ENCODE data around the gene P3H3. TPM values are rescaled to one million over a fixed set of nuclear protein-coding genes. Genes with fewer than 3 reads are reported as not detected.

The P3H3 gene
- total and polyA plus RNA-seq, 10 donors: 4.2 to 11.7 (median 6.2) TPM

DNA sequence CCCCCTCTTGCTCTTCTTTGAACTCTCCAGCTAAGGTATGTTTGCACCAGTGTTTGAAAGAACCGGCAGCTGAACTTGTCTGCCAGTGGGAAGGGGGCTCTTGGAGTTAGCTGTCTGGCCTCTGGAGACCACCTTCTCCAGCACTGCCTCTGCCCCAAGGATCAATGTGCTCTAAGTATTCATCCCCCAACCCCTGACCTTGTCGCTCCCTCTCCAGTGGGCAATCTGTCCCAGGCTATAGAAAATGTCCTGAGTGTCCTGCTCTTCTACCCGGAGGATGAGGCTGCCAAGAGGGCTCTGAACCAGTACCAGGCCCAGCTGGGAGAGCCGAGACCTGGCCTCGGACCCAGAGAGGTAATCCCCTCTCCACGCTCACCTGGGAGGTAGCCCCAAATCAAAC is 2.8 kb downstream of the P3H3 start:
- no peak overlapping the region for H3K27ac ChIP-seq

DNA sequence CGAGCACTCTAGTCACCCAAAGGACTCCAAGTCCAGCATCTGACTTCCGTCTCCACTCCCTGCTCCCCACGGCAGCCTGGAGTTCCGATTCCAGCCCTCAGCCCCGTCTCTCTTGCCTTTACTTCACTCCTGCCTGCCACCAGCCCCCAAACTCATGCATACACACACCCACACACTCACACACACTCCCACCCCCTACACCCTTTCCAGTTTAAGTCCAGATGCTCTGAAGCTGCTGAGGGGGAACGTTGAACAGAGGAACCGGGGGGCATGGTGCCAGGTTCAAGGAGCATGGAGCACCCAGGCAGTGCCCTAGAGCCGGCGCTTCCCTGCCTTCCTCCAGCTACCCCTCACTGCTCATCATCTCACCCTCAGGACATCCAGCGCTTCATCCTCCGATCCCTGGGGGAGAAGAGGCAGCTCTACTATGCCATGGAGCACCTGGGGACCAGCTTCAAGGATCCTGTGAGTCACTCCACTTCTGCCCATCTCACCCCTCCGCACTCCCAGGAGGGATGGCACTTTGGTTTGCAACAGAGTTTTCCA is 3.3 kb downstream of the P3H3 start:
- intact Hi-C loops (cut with DNase I; ENCODE audit: low total_unique reads): no loop called here
- WGBS, 5 donors: 83 to 91% (median 87%) methylated on average over 12 of the region's 12 CpGs
- no peak overlapping the region for H3K4me3 ChIP-seq
- H3K9me3 ChIP-seq: no peaks in the 10 kb centered on the region
- no peak overlapping the region for H3K27ac ChIP-seq
- H3K4me1 ChIP-seq: peaks cover 4 to 65% (median 44%) of the 10 kb centered on the region in 6 donors
- TF ChIP-seq, protein P1, sequence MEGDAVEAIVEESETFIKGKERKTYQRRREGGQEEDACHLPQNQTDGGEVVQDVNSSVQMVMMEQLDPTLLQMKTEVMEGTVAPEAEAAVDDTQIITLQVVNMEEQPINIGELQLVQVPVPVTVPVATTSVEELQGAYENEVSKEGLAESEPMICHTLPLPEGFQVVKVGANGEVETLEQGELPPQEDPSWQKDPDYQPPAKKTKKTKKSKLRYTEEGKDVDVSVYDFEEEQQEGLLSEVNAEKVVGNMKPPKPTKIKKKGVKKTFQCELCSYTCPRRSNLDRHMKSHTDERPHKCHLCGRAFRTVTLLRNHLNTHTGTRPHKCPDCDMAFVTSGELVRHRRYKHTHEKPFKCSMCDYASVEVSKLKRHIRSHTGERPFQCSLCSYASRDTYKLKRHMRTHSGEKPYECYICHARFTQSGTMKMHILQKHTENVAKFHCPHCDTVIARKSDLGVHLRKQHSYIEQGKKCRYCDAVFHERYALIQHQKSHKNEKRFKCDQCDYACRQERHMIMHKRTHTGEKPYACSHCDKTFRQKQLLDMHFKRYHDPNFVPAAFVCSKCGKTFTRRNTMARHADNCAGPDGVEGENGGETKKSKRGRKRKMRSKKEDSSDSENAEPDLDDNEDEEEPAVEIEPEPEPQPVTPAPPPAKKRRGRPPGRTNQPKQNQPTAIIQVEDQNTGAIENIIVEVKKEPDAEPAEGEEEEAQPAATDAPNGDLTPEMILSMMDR (IDR thresholded peaks at IDR 0.05 in 8 of 11, conservative IDR thresholded peaks at IDR 0.05 in 3 of 11): no peak
- TF ChIP-seq POLR2AphosphoS5 (IDR thresholded peaks at IDR 0.05): no peak
- no peak for TF ChIP-seq POLR2A (IDR thresholded peaks at IDR 0.05)
- no peak for DNase-seq
- H3K36me3 ChIP-seq: peaks cover 0 to 3% (median 0%) of the 10 kb centered on the region in 6 donors
- H3K27me3 ChIP-seq (replicated peaks in 1 of 7): peaks cover 0 to 41% (median 35%) of the 10 kb centered on the region in 7 donors

More for the DNA sequence above, 2.8 kb downstream of the P3H3 start:
- no peak for DNase-seq
- intact Hi-C loops (cut with DNase I; ENCODE audit: low total_unique reads): no loop called here
- Histone ChIP-seq H3K4me1 (peaks cover 4 to 64% (median 45%) of the 10 kb centered on the region in 6 donors), H3K27me3 (replicated peaks in 1 of 7) (peaks cover 0 to 46% (median 40%) of the 10 kb centered on the region in 7 donors), H3K4me3 (no peak overlapping the region), H3K36me3 (peaks cover 0 to 3% (median 0%) of the 10 kb centered on the region in 6 donors), H3K9me3 (no peaks in the 10 kb centered on the region)
- TF ChIP-seq POLR2AphosphoS5 (IDR thresholded peaks at IDR 0.05) (no peak), POLR2A (IDR thresholded peaks at IDR 0.05) (no peak)
- TF ChIP-seq, protein P1 (IDR thresholded peaks at IDR 0.05 in 8 of 11, conservative IDR thresholded peaks at IDR 0.05 in 3 of 11): no peak
- 86 to 95% (median 92%) methylated on average over 6 of the region's 6 CpGs for WGBS, 5 donors

DNA sequence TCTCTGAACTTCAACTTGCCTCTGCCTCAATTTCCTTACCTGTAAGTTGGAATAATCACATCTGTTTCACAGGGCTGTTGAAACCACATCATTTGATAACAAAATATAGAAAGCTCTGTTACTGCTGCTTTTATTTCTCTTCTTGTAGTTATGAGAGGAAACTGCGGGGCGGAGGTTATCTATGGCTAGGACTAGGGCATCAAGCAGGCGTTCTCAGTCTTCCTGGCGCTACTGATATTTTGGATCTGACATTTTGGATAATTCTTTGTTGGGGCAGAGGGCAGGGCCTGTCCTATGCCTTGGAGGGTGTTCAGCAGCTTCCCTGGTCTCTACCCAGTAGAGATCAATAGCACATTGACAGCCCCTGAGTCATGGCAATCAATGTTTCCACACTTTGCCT is 3.9 kb downstream of the P3H3 start:
- WGBS, 5 donors: 58 to 79% (median 75%) methylated on average over 4 of the region's 4 CpGs
- intact Hi-C loops (cut with DNase I; ENCODE audit: low total_unique reads): no loop called here
- no peak overlapping the region for H3K27ac ChIP-seq
- peaks cover 0 to 3% (median 0%) of the 10 kb centered on the region in 6 donors for H3K36me3 ChIP-seq
- H3K27me3 ChIP-seq (replicated peaks in 1 of 7): peaks cover 0 to 35% (median 29%) of the 10 kb centered on the region in 7 donors
- no peaks in the 10 kb centered on the region for H3K9me3 ChIP-seq
- DNase-seq: no peak
- TF ChIP-seq POLR2AphosphoS5 (IDR thresholded peaks at IDR 0.05) (peak in 1 of 3 donors; percentile 57), POLR2A (IDR thresholded peaks at IDR 0.05) (no peak)
- H3K4me3 ChIP-seq: no peak overlapping the region
- H3K4me1 ChIP-seq: peaks cover 4 to 60% (median 41%) of the 10 kb centered on the region in 6 donors

DNA sequence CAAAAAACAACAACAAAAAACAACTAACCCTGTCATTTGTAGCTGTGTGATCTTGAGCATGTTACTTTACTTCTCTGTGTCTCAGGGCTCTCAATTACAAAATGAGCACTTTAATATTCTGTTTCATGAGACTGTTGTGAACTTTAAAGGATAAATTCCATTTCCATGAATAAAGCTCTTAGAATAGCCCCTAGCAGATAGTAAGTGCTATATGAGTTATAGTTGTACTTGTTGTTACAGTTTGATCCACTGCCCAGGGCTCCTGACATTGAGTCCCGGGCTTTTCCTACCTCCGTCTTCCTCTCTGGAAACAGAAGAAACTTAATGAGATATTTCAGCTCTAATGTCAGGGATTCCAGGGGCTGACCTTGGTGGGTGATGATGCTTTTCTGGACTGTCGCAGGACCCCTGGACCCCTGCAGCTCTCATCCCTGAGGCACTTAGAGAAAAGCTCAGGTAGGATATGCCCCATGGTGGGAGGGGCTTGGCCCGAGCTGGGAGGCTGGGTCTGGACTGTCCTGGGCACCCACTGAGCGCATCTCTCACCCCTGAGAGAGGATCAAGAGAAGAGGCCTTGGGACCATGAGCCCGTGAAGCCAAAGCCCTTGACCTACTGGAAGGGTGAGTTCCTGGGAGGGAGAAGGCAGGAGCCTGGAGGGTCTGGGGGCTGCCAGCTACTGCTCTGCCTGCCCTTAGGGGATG is 5.1 kb downstream of the P3H3 start:
- WGBS, 5 donors: 69 to 89% (median 82%) methylated on average over 5 to 6 of the region's 6 CpGs
- Histone ChIP-seq H3K9me3 (no peaks in the 10 kb centered on the region), H3K36me3 (peaks cover 0 to 13% (median 0%) of the 10 kb centered on the region in 6 donors), H3K4me3 (no peak overlapping the region), H3K4me1 (peaks cover 0 to 49% (median 31%) of the 10 kb centered on the region in 6 donors), H3K27me3 (replicated peaks in 1 of 7) (peaks cover 0 to 23% (median 19%) of the 10 kb centered on the region in 7 donors), H3K27ac (no peak overlapping the region)
- DNase-seq: no peak
- intact Hi-C loops (cut with DNase I; ENCODE audit: low total_unique reads): no loop called here
- TF ChIP-seq POLR2AphosphoS5 (IDR thresholded peaks at IDR 0.05) (no peak), POLR2A (IDR thresholded peaks at IDR 0.05) (no peak)
- TF ChIP-seq, protein P1 (IDR thresholded peaks at IDR 0.05 in 8 of 11, conservative IDR thresholded peaks at IDR 0.05 in 3 of 11): no peak
